HTERT RPE-1 (cell line): ENCODE measurements around the gene AGAP3.

ENCODE experiments used
- in situ Hi-C: fragments of 300-500 bp; cut with MboI; formaldehyde crosslinking; loops from 4 replicates; pipeline ENCODE4 v1.14.3; 2020; ENCODE audit warnings: low sequenced_read_pairs

AGAP3 gene

GRCh38 chr7:151073990-151074389 lies 12.3 kb upstream of the AGAP3 start:
- in situ Hi-C loops: no loop called here

GRCh38 chr7:151074817-151075661 lies 11.2 kb upstream of the AGAP3 start:
- in situ Hi-C loops: no loop called here

DNA sequence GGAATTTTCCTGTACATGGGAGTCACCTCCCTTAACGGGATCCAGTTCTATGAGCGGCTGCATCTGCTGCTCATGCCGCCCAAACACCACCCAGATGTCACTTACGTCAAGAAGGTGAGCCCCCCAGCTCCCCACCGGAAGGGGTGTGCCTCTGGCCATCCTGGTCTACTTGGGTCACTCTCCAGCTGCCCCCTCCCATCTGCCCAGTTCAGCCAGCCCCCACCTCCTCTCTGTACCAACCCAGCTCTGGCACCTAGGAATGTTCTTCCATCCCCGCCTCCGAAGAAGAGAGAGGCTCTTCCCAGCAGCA lies 10.7 kb upstream of the AGAP3 start:
- in situ Hi-C loops: no loop called here

GRCh38 chr7:151075978-151076426 lies 10.3 kb upstream of the AGAP3 start:
- in situ Hi-C loops: no loop called here

- in situ Hi-C loops: no loop called here
These were observed 9.2 kb upstream of the AGAP3 start for GRCh38 chr7:151076863-151077704.

DNA sequence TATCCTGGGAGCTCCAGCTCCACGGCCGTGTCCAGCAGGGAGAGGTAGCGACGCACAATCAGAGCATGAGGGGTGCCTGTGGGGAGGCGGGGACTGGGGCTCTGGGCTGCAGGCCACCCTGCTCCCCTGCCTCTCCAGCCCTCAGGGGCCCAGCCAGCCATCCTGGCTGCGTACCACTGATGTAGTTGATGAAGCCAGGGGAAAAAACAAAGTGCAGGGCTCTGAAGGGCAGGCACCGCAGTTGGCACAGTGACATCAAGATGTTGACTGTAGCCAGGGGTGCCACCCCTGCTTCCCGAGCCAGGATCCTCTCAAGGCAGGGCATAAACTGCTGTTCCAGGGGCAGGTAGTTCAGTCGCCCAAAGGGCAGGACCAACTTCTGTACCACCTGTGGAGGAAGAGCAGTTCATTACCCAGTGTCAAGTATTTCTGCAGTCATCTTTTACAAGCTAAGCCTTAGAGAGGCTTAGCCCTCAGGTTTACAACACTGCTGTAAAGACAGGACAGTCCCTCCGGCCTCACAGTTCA lies 8.5 kb upstream of the AGAP3 start:
- in situ Hi-C loops: no loop called here

DNA sequence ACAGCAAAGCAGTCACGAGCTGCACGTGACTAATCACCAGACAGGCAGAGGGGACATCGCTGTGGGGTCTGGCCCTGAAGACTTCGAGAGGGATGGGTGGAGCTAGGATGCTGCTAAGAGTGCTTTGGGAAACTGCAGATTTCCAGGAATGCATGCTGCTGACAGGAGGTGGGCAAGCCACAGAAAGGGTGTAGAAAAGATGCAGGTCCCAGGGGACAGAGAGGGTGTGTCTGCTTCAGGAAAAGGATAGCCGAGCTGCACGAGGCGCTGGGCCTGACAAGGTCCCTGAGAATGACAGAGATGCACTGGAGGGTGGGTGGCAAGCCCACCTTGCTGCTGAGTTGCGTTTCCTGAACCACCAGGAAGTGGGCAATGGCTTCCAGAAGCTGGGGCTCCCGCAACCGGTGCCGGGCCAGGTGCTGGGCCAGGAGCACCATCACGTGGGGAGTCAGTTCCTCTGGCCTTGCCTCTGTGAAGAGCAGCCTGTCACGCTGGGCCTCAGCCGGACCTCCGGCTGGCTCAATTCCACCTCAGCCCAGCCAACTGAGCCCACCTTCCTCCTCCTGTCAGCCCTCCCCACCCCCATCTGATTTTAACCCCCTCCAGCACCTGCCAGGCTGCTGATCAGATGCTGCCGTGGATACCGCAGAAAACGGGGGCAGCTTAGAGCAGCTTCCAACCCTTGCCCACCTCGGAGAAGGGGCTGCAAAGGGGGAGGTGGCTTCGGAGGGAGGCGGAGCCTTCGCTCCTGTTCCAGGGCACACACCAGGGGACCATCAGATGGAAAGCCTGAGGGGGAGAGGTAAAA lies 7.8 kb upstream of the AGAP3 start:
- in situ Hi-C loops: no loop called here

DNA sequence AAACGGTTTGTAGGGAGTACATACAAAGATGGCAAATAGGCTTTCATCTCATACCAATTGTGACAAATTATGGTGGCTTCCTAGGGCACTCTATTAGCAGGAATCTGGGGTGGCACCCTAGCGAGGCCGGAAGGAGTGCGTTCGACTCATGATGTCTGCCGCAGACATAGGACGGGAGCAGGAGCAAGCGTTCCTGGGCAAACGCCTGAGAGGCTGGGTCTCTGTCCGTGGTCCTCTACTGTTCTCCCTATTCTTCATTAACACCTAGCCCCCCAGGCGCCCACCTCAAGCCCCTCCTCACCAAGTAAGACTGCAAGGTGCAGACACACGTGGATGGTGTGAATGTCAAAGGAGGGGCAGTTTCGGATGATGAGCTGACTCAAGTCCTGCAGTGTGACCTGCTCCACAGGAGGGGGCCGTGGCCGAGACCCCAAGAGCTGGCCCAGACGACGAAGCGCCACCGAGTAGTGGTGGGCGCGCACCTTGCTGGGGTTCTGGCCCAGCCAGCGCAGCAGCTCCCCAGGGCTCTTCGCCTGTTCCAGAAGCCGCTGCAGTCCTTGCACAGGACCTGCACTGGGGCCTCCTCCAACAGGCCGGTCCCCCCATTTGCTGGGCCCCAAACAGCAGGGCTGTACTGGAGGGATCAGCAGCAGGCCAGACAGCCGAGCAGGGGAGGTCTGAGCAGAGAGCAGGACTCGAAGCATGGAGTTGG lies 6.9 kb upstream of the AGAP3 start:
- in situ Hi-C loops: no loop called here

- in situ Hi-C loops: no loop called here
These were observed 6.2 kb upstream of the AGAP3 start for GRCh38 chr7:151080067-151080521.

DNA sequence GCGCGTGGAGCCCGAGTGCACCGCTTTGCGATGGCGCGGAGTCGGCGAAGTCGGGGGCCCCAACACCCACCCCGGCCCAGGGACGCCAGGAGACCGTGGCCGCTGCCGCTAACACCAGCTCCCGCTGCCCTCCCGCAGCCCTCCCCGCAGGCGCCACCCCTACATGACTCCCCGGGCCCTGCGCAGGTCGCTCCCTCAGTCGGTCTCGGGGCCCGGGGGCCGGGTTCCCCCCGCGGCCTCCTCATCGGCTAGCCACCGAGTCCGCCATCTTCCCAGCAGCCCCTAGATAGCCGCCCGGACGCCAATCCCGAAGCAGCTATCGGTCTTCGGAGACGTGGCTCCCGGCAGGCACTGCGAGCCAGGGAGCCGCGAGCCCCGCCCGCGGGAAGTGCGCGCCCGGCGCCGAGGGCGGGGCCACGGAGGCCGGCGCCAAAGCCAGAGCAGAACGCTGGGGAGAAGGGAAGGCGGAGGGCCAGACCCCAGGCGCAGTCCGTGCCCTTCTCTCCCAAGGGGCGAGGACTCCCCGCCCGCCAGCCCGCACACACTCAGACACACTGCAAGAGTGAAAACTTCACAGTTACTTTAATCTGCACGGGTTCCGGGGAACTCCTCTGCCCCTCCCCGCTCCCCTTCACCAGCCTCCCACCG lies 5.6 kb upstream of the AGAP3 start, which contains the start of gene FASTK:
FASTK (minus strand) TSS at position 288 of the 648 bp plus-strand sequence; CDS start at position 245, 43 bp downstream.
- in situ Hi-C loops: no loop called here

DNA sequence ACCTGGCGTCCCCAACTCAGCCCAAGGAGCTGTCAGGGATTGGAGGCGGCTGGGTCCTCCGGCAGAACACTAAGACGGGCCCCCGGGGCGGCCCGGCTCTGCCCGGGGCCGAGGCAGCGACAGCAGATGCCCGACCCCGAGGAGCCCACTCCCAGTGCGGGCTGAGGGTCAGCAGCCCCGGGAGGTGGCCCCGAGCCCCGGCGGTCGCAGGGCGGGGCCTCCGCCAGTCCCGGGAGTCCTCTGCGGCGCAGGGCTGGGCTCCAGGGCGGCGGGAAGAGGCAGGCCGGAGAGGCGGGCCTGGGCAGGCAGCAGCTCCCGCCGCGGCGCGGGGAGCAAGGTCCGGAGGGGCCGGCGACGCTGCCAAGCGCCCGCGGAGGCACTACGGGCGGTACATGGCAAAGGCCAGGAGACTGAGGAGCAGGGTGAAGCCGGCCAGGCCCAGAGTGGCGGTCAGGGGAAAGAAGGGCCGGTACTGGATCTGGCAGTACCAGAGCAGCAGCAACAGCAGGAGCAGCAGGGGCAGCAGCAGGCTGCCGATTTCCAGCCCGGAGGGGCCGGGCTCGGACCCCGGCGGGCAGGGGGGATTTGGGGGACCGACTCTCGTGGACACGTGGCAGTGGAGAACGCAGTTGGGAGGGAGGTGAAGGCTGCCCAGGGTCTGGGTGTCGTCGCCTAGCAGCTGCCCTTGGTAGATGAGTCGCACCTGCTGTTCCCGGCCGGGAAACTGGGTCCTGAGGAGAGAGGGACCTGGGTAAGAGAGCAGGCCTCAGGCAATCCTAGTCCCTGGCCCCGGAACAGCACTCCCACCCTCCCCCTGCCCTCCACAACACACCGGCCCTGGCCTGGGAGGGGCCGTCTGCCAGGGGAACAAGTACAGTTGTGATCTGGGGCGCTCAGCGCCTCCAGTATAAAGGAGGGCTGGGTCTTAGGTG lies 4.8 kb upstream of the AGAP3 start:
- in situ Hi-C loops: no loop called here

DNA sequence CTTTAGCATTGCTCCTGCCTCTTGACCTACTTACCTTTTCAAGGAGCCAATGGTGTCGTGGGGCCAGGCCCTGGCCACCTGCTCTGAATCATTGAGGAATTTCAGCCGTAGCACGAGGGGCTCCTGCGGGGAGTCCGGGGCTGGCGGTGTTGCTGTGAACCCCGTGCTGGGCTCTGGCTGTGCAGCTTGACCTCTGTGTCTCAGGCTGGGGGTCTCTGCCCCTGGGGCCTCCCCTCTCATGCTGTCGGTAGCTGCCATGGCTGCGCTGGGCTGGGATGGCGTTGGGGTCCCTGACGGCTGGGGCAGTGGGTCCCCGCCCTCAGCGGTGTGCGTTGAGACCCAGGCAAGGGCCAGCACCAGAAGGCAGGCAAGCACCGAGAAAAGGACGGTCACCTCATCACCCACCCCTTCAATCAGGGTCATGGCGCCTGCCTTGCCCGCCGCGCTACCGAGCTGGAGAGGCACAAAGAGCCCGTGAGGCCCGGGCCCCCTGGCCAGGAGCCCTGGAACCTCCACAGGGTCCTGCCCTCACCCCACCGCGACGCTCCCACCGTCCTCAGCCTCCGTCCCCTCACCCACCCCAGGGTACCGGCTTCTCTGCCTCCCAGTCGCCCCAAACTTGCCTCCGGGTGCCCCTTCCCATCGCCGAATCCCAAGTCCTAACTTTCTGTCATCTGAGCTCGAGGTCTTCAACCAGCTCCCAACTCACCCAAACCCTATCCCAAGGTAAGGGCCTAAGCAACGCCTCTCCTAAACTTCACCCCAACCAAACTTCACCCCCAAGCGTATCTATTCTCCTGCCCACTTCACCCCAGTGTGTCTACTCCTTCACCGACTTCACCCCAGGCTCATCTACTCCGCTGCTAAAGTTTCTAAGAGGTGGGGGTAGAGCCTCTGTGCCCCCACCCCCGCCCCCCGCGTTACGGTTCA lies 3.9 kb upstream of the AGAP3 start:
- in situ Hi-C loops: no loop called here

DNA sequence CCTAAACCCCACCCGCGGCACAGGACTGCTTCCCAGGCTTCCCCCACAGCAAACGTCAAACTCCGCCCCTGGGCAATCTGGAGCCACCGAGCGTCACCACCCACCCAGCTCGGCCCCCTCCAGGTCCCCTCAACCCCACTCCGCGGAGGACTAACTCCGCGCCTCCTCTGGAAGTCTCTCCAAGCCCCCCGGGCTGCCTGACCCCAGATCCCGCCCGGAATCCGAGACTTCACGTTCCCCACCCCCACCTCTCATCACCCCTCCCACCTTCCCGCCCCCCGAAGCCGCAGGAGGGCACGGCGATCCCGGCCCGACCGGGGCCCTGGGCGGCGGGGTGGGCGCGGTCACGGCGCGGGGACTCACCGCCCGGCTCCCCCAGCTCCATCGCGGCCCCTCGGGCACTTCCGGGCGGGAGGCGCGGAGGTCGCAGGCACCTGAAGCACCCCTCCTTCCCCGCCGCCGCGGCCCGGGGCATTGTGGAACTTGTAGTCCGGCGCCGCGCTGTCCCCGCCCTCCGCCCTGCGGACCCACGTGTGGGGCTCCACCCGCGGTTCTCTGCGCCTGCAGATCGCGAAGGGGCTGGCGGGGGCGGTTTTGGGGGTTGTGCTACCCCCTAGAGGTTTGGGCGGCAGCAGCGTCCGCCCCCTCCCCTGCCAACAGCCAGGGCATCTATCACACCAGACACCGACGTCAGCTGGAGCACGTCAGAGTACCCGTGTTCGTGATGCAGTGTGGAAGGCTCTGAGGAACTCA lies 3.0 kb upstream of the AGAP3 start, which contains the start of gene TMUB1:
TMUB1 (minus strand) TSS at position 423 of the 753 bp plus-strand sequence. CDS start 930 bp downstream, outside the sequence.
- in situ Hi-C loops: no loop called here

DNA sequence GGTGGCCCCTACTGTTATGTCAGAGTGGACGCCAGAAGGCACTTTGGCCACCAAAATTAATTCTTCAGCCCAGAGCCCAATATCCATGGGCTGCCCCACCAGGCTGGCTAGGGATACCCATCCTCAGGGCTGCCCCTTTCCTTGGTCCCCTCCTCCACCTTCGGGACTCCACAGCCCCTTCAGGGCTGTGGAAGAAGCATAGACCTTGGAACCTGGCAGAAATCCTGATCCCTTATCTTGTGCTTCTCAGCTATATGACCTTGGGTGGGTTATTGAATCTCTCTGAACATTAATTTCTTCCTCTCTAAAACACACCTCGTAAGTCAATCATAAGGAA lies 2.5 kb upstream of the AGAP3 start:
- in situ Hi-C loops: no loop called here

DNA sequence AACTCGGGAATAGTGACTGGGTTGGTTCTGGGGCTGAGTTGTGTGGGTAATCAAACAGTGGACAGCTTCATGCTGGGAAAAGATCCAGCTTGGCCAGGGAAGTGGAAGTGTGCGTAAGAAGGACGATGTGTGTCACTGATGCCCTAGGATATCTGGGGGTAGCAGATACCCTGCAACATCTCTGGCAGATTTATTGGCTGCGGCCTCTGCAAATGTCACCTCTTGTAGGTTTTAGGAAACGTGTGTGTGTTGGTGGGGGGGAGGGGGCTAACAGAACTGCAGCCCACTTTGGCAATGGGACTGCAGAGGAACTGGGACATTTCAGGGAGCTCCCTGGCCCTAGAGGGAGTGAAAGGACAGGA lies 965 bp upstream of the AGAP3 start:
- in situ Hi-C loops: no loop called here

DNA sequence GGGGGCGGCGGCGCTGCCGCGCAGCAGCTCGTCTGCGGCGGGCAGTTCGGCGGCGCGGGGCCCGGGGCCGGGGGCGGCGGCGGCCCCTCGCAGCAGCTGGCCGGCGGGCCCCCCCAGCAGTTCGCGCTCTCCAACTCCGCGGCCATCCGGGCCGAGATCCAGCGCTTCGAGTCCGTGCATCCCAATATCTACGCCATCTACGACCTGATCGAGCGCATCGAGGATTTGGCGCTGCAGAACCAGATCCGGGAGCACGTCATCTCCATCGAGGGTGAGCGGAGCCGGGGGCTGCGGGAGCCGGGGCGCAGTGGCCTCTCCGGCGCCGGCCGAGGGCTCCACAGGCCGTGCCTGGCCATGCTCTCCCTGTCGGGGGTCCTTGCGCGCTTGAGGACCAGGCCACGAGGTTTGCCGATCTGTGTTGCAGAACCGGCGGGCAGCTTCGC lies 548 bp downstream of the AGAP3 start:
- in situ Hi-C loops: no loop called here
